ENCODE data around the gene AIFM2.
"Not testable (repeated sequence)": the region's sequence is repeated elsewhere in the genome, so short reads cannot be mapped to it uniquely, and the experiment has no call there.

AIFM2 gene

DNA sequence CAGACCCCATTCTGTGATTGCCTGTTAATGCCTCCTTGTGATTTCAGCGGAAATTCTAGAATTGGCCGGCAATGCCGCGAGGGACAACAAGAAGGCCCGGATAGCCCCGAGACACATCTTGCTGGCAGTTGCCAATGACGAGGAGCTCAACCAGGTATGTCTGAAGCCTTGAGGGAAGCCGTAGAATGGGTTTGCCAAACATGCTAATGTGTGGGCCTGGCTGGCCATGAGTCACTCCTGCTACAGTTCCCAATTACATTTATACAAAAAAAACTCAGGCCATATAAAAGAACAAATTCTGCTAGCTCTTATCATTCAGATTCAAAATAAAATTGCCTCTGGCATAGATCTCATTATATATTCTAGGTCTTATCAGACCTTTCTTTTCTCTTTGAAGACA lies 42.6 kb downstream of the AIFM2 start:
- no peak for DNase-seq

DNA sequence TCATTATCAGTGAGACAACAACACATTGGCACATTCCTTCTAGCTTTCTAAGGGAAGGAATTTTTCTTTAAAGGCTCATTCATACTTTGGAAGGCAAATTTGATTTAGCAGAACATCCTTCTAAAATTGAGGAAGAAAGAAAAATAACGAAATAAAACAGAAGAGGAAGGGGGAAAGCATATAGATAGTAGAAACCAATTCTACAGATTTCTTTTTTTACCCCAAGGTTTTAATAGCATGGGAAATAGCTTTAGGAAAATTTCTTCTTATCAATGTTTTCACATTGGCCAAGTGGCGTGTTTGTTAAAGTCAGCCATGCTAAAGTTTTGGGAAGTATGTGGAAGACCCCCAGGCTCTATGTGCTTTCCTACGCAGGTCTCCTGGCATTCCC lies 44.3 kb downstream of the AIFM2 start:
- no peak for DNase-seq

DNA sequence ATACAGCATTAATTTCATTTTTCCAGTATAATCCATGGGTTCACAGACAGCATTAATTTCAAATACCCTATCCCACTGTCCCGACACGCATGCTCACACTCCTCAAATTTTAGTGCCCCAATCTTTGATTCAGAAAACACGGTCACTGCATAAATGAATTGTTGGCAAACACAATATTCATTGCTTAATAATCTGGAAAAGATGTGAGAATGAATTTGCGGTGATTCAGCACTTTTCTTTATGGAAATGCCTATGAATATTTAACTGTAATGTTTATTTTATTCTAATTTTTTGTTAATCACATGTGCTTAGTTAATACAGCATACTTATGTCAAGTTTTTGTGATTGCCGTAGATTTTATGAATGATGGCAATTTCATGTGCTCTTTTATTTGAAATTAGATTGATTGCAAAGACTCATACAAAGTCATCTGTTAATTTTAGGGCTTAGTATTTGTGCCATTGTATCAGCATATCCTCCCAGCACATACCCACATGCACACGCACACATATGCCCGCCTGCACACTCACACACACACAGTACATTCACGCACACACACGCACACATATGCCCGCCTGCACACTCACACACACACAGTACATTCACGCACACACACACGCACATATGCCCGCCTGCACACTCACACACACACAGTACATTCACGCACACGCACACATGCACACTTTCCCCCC lies 44.9 kb downstream of the AIFM2 start:
- no peak for DNase-seq

DNA sequence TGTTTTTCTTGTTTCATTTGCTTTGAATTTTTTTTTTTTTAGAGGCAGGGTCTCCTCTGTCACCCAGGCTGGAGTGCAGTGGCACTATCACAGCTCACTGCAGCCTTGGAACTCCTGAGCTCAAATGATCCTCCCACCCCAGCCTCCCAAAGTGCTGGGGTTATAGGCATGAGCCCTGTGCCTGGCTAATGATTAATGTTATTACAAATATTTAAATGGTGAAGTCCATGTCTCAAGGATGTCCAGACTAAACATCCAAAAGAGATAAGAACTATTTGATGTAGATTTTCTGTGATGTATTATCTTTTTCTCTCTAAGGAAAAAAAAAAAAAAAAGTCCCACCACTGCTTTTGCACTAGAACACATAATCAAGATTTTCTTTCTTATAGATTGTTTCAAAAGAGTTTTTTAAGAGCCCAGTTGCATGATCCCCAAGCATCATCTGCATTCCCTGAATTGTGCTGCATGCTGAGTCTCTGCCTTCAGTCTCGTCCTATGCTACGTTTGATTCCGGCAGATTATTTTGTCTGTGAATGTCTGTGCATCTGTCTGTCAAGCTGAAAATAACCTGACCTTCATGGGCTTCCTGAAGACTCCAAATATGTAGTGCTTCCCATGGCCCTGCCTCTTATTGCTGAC lies 46.5 kb downstream of the AIFM2 start:
- no peak for DNase-seq

DNA sequence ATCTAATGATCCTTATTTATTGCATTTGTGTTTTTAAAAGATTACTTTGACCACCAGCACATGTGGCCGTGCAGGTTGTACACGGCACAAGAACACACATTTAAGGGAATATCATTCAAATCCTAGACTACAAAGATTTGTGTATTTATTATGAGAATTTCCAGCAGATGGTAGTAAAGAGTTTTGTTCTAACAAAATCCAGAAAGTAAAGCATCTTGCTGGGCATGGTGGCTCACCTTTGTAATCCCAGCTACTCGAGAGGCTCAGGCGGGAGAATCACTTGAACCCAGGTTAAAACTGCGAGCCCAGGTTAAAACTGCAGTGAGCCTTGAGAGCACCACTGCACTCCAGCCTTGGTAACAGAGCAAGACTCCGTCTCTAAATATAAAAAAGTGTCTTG lies 48.4 kb downstream of the AIFM2 start:
- DNase-seq: no peak

DNA sequence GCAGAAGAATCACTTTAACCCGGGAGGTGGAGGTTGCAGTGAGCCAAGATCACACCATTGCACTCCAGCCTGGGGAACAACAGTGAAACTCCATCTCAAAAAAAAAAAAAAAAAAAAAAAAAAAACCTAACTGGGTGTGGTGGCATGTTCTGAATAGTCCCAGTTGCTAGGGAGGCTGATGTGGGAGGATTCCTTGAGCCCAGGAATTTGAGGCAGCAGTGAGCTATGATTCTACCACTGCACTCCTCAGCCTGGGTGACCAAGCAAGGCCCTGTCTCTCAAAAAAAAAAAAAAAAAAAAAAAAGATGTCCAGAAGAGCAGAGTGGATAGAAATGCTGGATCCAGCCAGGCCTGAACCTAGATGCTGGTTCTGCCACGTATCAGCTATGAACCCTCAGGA lies 51.8 kb downstream of the AIFM2 start:
- not testable (repeated sequence) for DNase-seq

DNA sequence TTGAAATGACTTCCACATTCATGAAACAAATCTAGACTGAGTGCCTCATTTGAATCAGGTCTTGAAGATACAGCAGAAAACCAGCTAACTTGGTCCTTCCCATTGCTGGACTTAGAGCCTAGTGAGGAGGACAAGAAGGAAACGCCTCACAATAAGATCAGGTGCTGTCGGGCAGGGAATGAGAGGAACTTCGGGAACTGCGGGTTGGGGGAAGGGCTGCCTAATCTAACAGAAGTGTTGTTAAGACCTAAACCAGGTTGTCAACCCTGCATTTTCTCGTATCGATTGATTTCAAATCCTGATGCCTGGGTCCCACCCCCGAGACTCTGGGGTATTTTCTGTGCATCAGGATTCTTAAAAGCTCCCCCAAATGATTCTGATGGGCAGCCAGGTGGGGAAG lies 53.7 kb downstream of the AIFM2 start:
- no peak for DNase-seq

DNA sequence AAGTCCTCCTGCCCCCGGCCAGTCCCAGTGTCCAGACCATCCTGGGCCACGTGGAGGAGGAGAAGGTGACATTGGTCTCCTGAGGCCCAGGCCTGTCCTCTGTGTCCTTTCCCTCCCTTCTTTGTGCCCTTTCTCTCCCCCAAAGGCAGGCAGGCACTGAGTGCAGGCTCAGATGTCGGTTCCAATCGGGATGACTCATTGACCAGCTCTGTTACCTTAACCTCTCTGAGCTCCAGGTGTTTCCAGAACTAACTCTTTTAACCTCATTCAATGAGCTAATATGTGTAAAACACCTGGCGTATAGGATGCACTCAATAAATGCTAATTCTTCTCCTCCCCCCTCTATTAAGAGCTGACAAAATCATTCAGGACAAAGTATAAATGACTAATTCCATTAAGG lies 54.3 kb downstream of the AIFM2 start:
- no peak for DNase-seq

DNA sequence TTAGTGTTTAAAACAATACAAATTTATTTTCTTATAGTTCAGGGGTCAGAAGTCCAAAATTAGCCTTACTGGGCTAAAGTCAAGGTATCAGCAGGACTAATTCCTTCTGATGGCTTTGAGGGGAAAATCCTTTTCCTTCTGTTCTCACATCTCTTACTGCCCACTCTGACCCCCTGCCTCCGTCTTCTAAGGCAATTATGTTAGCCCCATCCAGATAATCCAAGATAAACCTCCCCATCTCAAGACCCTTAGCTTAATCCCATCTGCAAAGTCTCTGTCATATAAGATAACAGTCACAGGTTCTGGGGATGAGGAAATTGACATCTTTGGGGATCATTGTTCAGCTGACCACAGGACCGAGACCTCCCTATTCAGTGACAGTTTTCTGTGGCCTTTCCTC lies 57.7 kb downstream of the AIFM2 start:
- no peak for DNase-seq

DNA sequence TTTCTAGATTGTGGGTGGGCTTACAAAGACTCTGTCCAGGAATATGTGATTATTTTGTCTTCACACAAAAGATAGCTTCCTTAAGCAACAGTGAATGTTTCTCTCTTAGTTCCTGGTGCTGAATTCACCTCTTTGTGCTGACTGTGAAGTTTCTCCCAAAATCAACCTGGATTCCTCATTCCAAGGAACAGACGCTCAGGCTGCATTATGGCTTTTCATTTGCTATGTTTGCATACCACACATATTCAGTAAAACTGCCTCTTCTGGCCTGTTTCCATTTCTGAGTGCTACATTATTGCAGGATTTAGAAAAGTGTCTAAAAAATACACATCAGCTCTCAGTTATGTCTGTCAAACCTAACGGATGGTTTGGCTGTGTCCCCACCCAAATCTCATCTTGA lies 58.5 kb downstream of the AIFM2 start:
- DNase-seq: no peak

DNA sequence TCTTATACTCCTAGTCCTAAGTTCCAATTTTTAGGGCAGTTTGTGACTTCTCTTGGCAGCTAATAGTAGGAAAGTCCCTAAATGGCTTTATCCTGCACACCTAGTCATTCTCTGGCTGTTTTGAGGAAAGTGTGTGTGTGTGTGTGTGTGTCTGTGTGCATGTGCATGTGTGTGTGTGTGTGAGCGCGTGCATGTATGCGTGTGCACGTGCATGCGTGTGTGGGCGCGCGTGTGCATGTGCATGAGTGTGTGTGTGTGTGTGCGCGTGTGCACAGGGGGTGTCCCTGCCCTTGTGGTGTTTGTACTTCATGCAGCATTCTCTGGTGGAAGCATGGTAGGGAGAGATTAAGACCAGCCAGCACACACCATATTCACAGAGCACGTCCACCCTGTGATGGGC lies 61.8 kb downstream of the AIFM2 start:
- no peak for DNase-seq

DNA sequence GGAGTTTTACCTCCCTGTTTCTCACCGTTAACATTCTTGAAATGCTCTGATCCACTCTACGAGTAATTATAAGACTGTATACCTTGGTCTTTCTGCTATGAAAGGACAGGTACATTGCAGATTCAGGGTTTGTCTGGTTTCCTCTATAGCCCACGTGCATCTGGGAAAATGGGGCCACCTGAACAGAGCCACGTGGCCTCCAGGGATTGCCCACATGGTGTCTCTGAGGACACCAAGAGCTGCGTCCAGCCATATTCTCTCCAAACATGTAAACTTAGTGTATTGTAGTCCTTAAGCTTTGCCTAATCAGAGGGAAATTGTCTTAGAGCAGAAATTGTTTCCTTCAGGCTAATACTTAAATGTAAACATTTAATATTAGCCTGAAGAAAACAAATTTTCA lies 63.3 kb downstream of the AIFM2 start:
- no peak for DNase-seq

DNA sequence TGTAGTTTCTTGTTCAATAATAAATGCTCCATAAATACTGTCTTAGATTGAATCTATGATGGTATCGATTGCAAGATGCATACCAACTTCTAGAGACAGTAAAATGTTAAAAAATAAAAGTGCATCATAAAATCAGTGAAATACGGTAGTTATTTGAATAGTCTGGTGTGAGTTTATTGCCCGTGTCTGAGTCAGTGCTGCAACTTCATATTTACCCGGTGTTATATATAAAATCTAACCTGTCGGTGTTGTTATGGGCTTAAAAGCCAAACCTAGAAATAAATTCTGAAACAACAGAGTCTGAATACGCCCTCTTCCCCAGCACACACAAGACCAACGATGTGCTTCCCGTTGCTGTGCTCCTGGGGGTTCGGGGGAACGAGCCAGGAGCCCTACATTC lies 63.7 kb downstream of the AIFM2 start:
- no peak for DNase-seq

DNA sequence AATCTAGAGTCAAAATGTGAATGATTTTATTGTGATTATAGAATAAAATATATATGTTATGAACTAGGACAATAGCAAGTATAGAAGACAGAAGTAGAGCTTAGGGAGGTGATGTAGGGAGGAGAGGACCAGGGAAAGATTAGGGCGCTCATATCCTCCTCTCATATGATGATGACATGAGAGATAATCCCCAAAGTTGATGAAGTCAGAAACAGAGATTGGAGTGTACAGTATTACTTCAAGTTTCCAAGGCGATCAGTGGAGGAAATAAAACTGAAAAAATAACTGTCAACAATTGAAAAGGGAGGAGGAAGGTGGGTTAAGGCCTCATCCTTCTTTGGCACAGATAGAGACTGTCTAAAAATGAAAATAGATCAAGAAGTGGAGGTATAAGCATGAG lies 65.0 kb downstream of the AIFM2 start:
- no peak for DNase-seq

DNA sequence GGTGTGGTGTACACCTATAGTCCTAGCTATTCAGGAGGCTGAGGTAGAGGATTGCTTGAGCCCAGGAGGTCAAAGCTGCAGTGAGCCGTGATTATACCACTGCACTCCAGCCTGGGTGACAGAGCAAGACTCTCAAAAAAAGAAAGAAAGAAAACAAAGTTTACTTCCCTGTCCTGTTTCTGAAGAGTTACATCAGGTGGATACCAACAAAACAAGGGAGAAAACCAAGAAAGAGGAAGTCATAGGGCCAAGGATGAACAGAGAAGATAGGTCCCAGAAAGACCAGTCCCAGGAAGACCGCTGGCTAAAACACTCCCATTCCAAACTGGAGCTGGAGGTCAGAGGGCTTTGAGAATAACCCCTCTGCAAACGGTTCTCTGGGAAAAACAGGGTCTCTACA lies 66.4 kb downstream of the AIFM2 start:
- DNase-seq: no peak

DNA sequence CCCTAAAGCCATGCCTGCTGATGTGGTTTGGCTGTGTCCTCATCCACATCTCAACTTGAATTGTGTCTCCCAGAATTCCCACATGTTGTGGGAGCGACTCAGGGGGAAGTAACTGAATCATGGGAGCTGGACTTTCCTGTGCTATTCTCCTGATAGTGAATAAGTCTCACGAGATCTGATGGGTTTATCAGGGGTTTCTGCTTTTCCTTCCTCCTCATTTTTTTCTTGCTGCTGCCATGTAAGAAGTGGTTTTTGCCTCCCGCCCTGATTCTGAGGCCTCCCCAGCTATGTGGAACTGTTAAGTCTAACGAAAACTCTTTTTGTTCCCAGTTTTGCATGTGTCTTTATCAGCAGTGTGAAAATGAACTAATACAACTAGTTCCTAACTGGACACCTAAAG lies 68.1 kb downstream of the AIFM2 start:
- no peak for DNase-seq

DNA sequence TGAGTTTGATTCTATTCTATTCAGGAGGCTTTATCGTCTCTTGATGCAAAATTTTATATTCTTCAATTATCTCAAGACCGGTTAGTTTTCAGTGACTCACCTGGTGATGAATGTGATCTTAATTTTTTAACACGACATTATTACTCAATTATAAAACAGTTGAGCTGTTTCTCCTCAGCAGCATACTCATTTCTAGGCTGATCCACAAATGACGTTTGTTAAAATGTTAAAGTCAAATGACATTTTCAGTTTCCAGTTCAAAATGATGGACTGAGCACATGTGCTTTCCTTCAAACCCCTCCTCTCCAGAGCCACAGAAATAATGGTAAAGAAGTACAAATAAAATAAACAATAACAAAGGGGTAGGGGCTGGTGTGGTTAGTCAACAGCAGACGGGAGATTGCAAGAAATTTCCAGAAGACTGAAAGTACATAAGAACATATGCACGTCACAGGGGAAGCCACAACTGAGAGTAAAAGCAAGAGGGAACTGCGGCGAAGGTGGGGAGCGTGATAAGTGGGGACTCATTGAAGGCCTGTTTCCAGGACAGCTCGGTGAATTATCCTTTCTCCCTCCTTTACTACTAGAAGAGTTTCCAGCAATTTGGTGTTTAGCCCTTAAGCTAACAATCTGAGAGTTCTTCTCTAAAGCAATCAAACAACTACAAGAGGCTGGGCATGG lies 69.1 kb downstream of the AIFM2 start:
- DNase-seq: no peak

All from stimulated activated CD8-positive, alpha-beta memory T cell treated with anti-CD3 and anti-CD28 coated beads, Interleukin-4, amount 100 ng/mL, for 48 hours (primary cell).